MCF 10A (cell line): Measurements from ENCODE around the gene ASGR1. TPM values are rescaled to one million over a fixed set of nuclear protein-coding genes. Genes with fewer than 3 reads are reported as not detected.

Source experiments
- BruUV-seq: library from RNA; stranded (reverse); fragments of 400-500 nt; replicated peaks from 2 replicates; lab custom pipeline; 2021; lab: Mats Ljungman, UMichigan
- CTCF ChIA-PET: fragments of 300-600 bp; sonication (Branson Sonifier 250); formaldehyde crosslinking; extraction: SDS; loops from one replicate; lab custom pipeline; 2021; ENCODE audit warnings: antibody characterized with exemption, inconsistent platforms; lab: Yijun Ruan, JAX
- POLR2A ChIA-PET: fragments of 300-600, 350-650 bp; sonication (Branson Sonifier 250); formaldehyde crosslinking; extraction: SDS; loops from one replicate; lab custom pipeline; 2020; ENCODE audit warnings: antibody characterized with exemption, inconsistent platforms; lab: Yijun Ruan, JAX
- DNase-seq: peaks from one replicate; pipeline ENCODE4 v3.0.0-alpha.2; 2018; ENCODE audit not compliant: unreplicated experiment
- H3K27ac Mint-ChIP-seq: one replicate; pipeline ENCODE4 v1.8.0; 2022; ENCODE audit warnings: mild to moderate bottlenecking, low read depth, mixed read lengths; ENCODE audit not compliant: unreplicated experiment
- H3K27me3 Mint-ChIP-seq: one replicate; pipeline ENCODE4 v1.8.0; 2022; ENCODE audit warnings: mixed read lengths; ENCODE audit not compliant: insufficient read depth, unreplicated experiment
- H3K36me3 Mint-ChIP-seq: one replicate; pipeline ENCODE4 v1.8.0; 2022; ENCODE audit warnings: mild to moderate bottlenecking, moderate library complexity, mixed read lengths; ENCODE audit not compliant: insufficient read depth, unreplicated experiment
- H3K4me1 Mint-ChIP-seq: one replicate; pipeline ENCODE4 v1.8.0; 2022; ENCODE audit warnings: mixed read lengths; ENCODE audit not compliant: insufficient read depth, unreplicated experiment
- H3K4me3 Mint-ChIP-seq: one replicate; pipeline ENCODE4 v1.8.0; 2022; ENCODE audit warnings: mild to moderate bottlenecking, moderate library complexity, mixed read lengths; ENCODE audit not compliant: unreplicated experiment
- H3K9me3 Mint-ChIP-seq: one replicate; pipeline ENCODE4 v1.8.0; 2022; ENCODE audit warnings: mixed read lengths; ENCODE audit not compliant: unreplicated experiment
- CTCF ChIP-seq: fragments of 200-600 bp; IDR thresholded peaks from one replicate; pipeline ENCODE4 v1.8.0; 2022; ENCODE audit warnings: antibody characterized with exemption, mild to moderate bottlenecking; ENCODE audit not compliant: unreplicated experiment
- intact Hi-C: fragments of 100-400 bp; cut with micrococcal nuclease; formaldehyde crosslinking; loops from 2 replicates; pipeline ENCODE4 v1.14.1; 2022
- total RNA-seq: library from RNA; stranded (reverse); gene quantifications from 2 replicates; pipeline ENCODE4 v1.2.3, GENCODE V29; 2022

ASGR1 gene
- total RNA-seq, 1 experiment from 2014 or later: 0.37 TPM

GRCh38 chr17:7195971-7196370 is 16.8 kb upstream of the ASGR1 start:
- H3K36me3 Mint-ChIP-seq: peaks cover 24% of the 10 kb centered on the region
- intact Hi-C loops: no loop called here

GRCh38 chr17:7192271-7192937 is 13.2 kb upstream of the ASGR1 start:
- intact Hi-C loops: no loop called here
- no peak for DNase-seq
- no peak overlapping the region for H3K27ac Mint-ChIP-seq
- BruUV-seq: no TSS peak
- no peaks in the 10 kb centered on the region for H3K27me3 Mint-ChIP-seq
- H3K4me1 Mint-ChIP-seq: no peaks in the 10 kb centered on the region
- ChIA-PET POLR2A (no interaction called here), CTCF (no interaction called here)
- no peaks in the 10 kb centered on the region for H3K9me3 Mint-ChIP-seq
- H3K36me3 Mint-ChIP-seq: peaks cover 30% of the 10 kb centered on the region
- no peak overlapping the region for H3K4me3 Mint-ChIP-seq
- no peak for TF ChIP-seq CTCF

More at GRCh38 chr17:7195971-7196370, 16.8 kb upstream of the ASGR1 start:
- POLR2A ChIA-PET: no interaction called here
- no peak for TF ChIP-seq CTCF
- no peaks in the 10 kb centered on the region for H3K27me3 Mint-ChIP-seq
- no peaks in the 10 kb centered on the region for H3K4me1 Mint-ChIP-seq
- no peak overlapping the region for H3K4me3 Mint-ChIP-seq
- no peaks in the 10 kb centered on the region for H3K9me3 Mint-ChIP-seq
- no peak for DNase-seq
- H3K27ac Mint-ChIP-seq: no peak overlapping the region
- no TSS peak for BruUV-seq
- CTCF ChIA-PET: interaction anchor here (1.2 to 1.9 kb wide), 2 partner anchors 19 to 58 kb away, joined by 5 to 8 read pairs; no protein-coding TSS in a partner anchor

- Mint-ChIP-seq H3K27ac (no peak overlapping the region), H3K4me1 (peaks cover under 1% of the 10 kb centered on the region), H3K4me3 (no peak overlapping the region), H3K36me3 (peaks cover 30% of the 10 kb centered on the region), H3K27me3 (no peaks in the 10 kb centered on the region), H3K9me3 (no peaks in the 10 kb centered on the region)
- POLR2A ChIA-PET: no interaction called here
- BruUV-seq: no TSS peak
- CTCF ChIA-PET: interaction anchor here (0.9 kb wide), 1 partner anchor 15 kb away, joined by 3 read pairs; no protein-coding TSS in a partner anchor
- DNase-seq: peak; percentile 35
- TF ChIP-seq CTCF: no peak
- intact Hi-C loops: no loop called here
Observed at GRCh38 chr17:7191571-7192270, 12.6 kb upstream of the ASGR1 start.

- Mint-ChIP-seq H3K9me3 (no peaks in the 10 kb centered on the region), H3K27me3 (no peaks in the 10 kb centered on the region), H3K27ac (no peak overlapping the region), H3K4me3 (no peak overlapping the region), H3K36me3 (peaks cover 24% of the 10 kb centered on the region), H3K4me1 (peaks cover 6% of the 10 kb centered on the region)
- intact Hi-C loops: no loop called here
- ChIA-PET CTCF (interaction anchor here (0.9 kb wide), 1 partner anchor 14 kb away, joined by 3 read pairs; no protein-coding TSS in a partner anchor), POLR2A (no interaction called here)
- TF ChIP-seq CTCF: no peak
- DNase-seq: no peak
- no TSS peak for BruUV-seq
Observed at GRCh38 chr17:7191069-7191468, 11.9 kb upstream of the ASGR1 start.
